MCF 10A (cell line): ENCODE measurements around the gene CNOT3. TPM values are rescaled to one million over a fixed set of nuclear protein-coding genes. Genes with fewer than 3 reads are reported as not detected.
"Not testable (repeated sequence)": the region's sequence is repeated elsewhere in the genome, so short reads cannot be mapped to it uniquely, and the experiment has no call there.

Source experiments
- Bru-seq: library from RNA; stranded (reverse); fragments of 400-500 nt; gene quantifications from one replicate; lab custom pipeline; 2021; lab: Mats Ljungman, UMichigan
- BruChase-seq, 2 experiments: library from RNA; stranded (reverse); fragments of 400-500 nt; gene quantifications; one replicate each; lab custom pipeline; 2021; lab: Mats Ljungman, UMichigan
- BruUV-seq: library from RNA; stranded (reverse); fragments of 400-500 nt; replicated peaks from 2 replicates; lab custom pipeline; 2021; lab: Mats Ljungman, UMichigan
- CTCF ChIA-PET: fragments of 300-600 bp; sonication (Branson Sonifier 250); formaldehyde crosslinking; extraction: SDS; loops from one replicate; lab custom pipeline; 2021; ENCODE audit warnings: antibody characterized with exemption, inconsistent platforms; lab: Yijun Ruan, JAX
- POLR2A ChIA-PET: fragments of 300-600, 350-650 bp; sonication (Branson Sonifier 250); formaldehyde crosslinking; extraction: SDS; loops from one replicate; lab custom pipeline; 2020; ENCODE audit warnings: antibody characterized with exemption, inconsistent platforms; lab: Yijun Ruan, JAX
- DNase-seq: peaks from one replicate; pipeline ENCODE4 v3.0.0-alpha.2; 2018; ENCODE audit not compliant: unreplicated experiment
- H3K27ac Mint-ChIP-seq: one replicate; pipeline ENCODE4 v1.8.0; 2022; ENCODE audit warnings: mild to moderate bottlenecking, low read depth, mixed read lengths; ENCODE audit not compliant: unreplicated experiment
- H3K27me3 Mint-ChIP-seq: one replicate; pipeline ENCODE4 v1.8.0; 2022; ENCODE audit warnings: mixed read lengths; ENCODE audit not compliant: insufficient read depth, unreplicated experiment
- H3K36me3 Mint-ChIP-seq: one replicate; pipeline ENCODE4 v1.8.0; 2022; ENCODE audit warnings: mild to moderate bottlenecking, moderate library complexity, mixed read lengths; ENCODE audit not compliant: insufficient read depth, unreplicated experiment
- H3K4me1 Mint-ChIP-seq: one replicate; pipeline ENCODE4 v1.8.0; 2022; ENCODE audit warnings: mixed read lengths; ENCODE audit not compliant: insufficient read depth, unreplicated experiment
- H3K4me3 Mint-ChIP-seq: one replicate; pipeline ENCODE4 v1.8.0; 2022; ENCODE audit warnings: mild to moderate bottlenecking, moderate library complexity, mixed read lengths; ENCODE audit not compliant: unreplicated experiment
- H3K9me3 Mint-ChIP-seq: one replicate; pipeline ENCODE4 v1.8.0; 2022; ENCODE audit warnings: mixed read lengths; ENCODE audit not compliant: unreplicated experiment
- intact Hi-C: fragments of 100-400 bp; cut with micrococcal nuclease; formaldehyde crosslinking; loops from 2 replicates; pipeline ENCODE4 v1.14.1; 2022
- long read RNA-seq: library from polyadenylated mRNA; stranded (forward); transcript quantifications from one replicate; pipeline ENCODE4 v2.0.0, GENCODE V29; 2022
- total RNA-seq: library from RNA; stranded (reverse); gene quantifications from 2 replicates; pipeline ENCODE4 v1.2.3, GENCODE V29; 2022
- TF ChIP-seq, protein P1 (sequence below): fragments of 200-600 bp; IDR thresholded peaks from one replicate; pipeline ENCODE4 v1.8.0; 2022; ENCODE audit warnings: antibody characterized with exemption, mild to moderate bottlenecking; ENCODE audit not compliant: unreplicated experiment

The CNOT3 gene
- total RNA-seq (63.2 and 80.5 TPM in 2 replicates), Bru-seq, nascent RNA (percentile 70 among the genes with signal in this experiment), BruChase-seq, experiment 1, labeled RNA remaining after a 6-hour chase (percentile 86 among the genes with signal in this experiment), BruChase-seq, experiment 2, labeled RNA remaining after a 2-hour chase (percentile 79 among the genes with signal in this experiment)
- long read RNA-seq, full-length matches to known transcripts, result 60 of 126 reads
- long read RNA-seq, partial matches to known transcripts, result 26 of 126 reads
- long read RNA-seq, other reads (novel, unspliced or antisense), result 40 of 126 reads

- Mint-ChIP-seq H3K27me3 (no peaks in the 10 kb centered on the region), H3K4me1 (peaks cover 25% of the 10 kb centered on the region), H3K27ac (peak within 1 kb of the TSS; percentile 92), H3K36me3 (peaks cover 3% of the 10 kb centered on the region), H3K9me3 (no peaks in the 10 kb centered on the region), H3K4me3 (peak within 1 kb of the TSS; percentile 79)
- no TSS peak for BruUV-seq
- ChIA-PET POLR2A (interaction anchor here (0.6 to 5.7 kb wide), 19 partner anchors 10 to 1463 kb away, joined by 3 to 110 read pairs (median 5); partner anchors contain the start of genes LENG1, LENG8, MBOAT7 and MYADM), CTCF (interaction anchor here (2.0 kb wide), 1 partner anchor 31 kb away, joined by 7 read pairs; no protein-coding TSS in a partner anchor)
- DNase-seq, result no peak
- intact Hi-C loops, result loop anchor here (2.0 kb wide), 3 partner anchors 21 to 269 kb away; partner anchors contain the start of genes LENG1 and MBOAT7
- TF ChIP-seq, protein P1, sequence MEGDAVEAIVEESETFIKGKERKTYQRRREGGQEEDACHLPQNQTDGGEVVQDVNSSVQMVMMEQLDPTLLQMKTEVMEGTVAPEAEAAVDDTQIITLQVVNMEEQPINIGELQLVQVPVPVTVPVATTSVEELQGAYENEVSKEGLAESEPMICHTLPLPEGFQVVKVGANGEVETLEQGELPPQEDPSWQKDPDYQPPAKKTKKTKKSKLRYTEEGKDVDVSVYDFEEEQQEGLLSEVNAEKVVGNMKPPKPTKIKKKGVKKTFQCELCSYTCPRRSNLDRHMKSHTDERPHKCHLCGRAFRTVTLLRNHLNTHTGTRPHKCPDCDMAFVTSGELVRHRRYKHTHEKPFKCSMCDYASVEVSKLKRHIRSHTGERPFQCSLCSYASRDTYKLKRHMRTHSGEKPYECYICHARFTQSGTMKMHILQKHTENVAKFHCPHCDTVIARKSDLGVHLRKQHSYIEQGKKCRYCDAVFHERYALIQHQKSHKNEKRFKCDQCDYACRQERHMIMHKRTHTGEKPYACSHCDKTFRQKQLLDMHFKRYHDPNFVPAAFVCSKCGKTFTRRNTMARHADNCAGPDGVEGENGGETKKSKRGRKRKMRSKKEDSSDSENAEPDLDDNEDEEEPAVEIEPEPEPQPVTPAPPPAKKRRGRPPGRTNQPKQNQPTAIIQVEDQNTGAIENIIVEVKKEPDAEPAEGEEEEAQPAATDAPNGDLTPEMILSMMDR, result no peak
Observed at GRCh38 chr19:54137699-54138488, at the start of gene CNOT3. CNOT3 (plus strand) TSS chr19:54137762; CDS start chr19:54142979, 5,217 bp downstream.

DNA sequence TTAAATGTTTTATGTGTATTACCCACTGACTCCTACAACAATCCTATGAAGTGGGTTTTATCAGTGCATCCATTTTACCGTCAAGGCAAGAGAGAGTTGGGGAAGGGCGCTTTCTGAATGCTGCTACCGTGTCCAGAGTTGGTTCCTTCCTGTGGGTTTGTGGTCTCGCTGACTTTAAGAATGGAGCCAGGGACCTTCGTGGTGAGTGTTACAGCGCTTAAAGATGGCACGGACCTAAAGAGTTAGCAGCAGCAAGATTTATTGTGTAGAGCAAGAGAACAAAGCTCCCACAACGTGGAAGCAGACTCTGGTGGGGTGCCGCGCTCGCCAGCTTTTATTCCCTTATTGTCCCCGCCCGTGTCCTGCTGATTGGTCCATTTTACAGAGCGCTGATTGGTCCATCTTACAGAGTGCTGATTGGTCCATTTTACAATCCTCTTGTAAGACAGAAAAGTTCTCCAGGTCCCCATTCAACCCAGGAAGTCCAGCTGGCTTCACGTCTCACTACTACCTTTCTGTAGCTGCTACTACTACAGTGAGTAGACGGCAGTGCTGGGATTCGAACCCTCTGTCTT lies 43.0 kb upstream of the CNOT3 start:
- intact Hi-C loops, result no loop called here
- ChIA-PET POLR2A (interaction anchor here (0.6 kb wide), 1 partner anchor 1387 kb away, joined by 4 read pairs; no protein-coding TSS in a partner anchor), CTCF (interaction anchor here (0.7 to 2.7 kb wide), 4 partner anchors 138 to 1065 kb away, joined by 3 to 8 read pairs (median 4); no protein-coding TSS in a partner anchor)
- TF ChIP-seq, protein P1, result no peak
- Mint-ChIP-seq H3K9me3 (no peaks in the 10 kb centered on the region), H3K4me3 (no peak overlapping the region), H3K36me3 (no peaks in the 10 kb centered on the region), H3K27me3 (peaks cover 16% of the 10 kb centered on the region), H3K27ac (no peak overlapping the region), H3K4me1 (peaks cover 10% of the 10 kb centered on the region)
- no TSS peak for BruUV-seq
- DNase-seq, result no peak

DNA sequence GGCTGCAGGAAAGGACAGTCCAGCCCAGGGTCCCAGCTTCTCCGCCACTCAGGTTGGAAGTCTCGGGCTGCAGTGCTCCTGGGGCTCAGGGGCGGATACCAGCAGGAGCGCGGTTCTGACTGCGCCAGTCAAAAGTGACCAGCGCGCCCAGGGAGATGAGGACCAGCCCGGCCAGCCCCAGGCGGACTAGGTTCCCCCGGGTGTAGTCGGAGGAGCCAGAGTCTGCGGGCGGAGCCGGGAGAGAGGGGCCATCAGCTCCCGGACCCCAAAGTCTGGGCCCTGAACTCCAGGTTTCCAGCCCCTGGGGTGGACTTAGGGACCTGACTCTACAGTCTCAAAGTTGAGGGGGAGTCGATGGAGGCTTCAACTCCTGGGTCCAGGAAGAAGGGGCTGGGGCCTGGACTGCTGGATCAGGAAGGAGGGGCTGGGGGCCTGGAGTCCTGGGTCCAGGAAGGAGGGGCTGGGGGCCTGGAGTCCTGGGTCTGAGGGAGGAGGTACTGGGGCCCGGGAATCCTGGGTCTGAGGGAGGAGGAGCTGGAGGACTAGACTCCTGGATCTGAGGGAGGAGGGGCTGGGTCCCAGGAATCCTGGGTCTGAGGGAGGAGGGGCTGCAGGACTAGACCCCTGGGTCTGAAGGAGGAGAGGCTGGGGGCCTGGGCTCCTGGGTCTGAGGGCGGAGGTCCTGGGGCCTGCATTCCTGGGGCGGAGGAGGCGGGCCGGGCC lies 42.3 kb upstream of the CNOT3 start:
- no peaks in the 10 kb centered on the region for H3K36me3 Mint-ChIP-seq
- peaks cover 10% of the 10 kb centered on the region for H3K4me1 Mint-ChIP-seq
- H3K27me3 Mint-ChIP-seq, result peaks cover 16% of the 10 kb centered on the region
- intact Hi-C loops, result no loop called here
- ChIA-PET CTCF (interaction anchor here (0.6 to 2.7 kb wide), 6 partner anchors 19 to 1064 kb away, joined by 3 to 8 read pairs (median 4); no protein-coding TSS in a partner anchor), POLR2A (interaction anchor here (0.6 kb wide), 1 partner anchor 1388 kb away, joined by 4 read pairs; no protein-coding TSS in a partner anchor)
- no TSS peak for BruUV-seq
- no peak for DNase-seq
- TF ChIP-seq, protein P1, result no peak
- H3K27ac Mint-ChIP-seq, result no peak overlapping the region
- H3K4me3 Mint-ChIP-seq, result peak overlapping the region; percentile 40
- H3K9me3 Mint-ChIP-seq, result no peaks in the 10 kb centered on the region

GRCh38 chr19:54095859-54096616 lies 41.5 kb upstream of the CNOT3 start:
- intact Hi-C loops, BruUV-seq, H3K36me3 Mint-ChIP-seq, DNase-seq, H3K9me3 Mint-ChIP-seq, H3K27ac Mint-ChIP-seq: not testable (repeated sequence)
- Mint-ChIP-seq H3K4me3 (peak overlapping the region; percentile 40), H3K27me3 (peaks cover 16% of the 10 kb centered on the region), H3K4me1 (peaks cover 10% of the 10 kb centered on the region)
- ChIA-PET POLR2A (interaction anchor here (0.7 to 1.0 kb wide), 2 partner anchors 11 to 104 kb away, joined by 3 read pairs; no protein-coding TSS in a partner anchor), CTCF (interaction anchor here (0.5 to 2.7 kb wide), 5 partner anchors 18 to 322 kb away, joined by 3 to 8 read pairs (median 3); no protein-coding TSS in a partner anchor)
